Spleen (tissue), 11 donors: Measurements from ENCODE around the gene NPNT. TPM values are rescaled to one million over a fixed set of nuclear protein-coding genes. Genes with fewer than 3 reads are reported as not detected.

Experiments
- DNase-seq: peaks from one replicate; pipeline ENCODE4 v3.0.0-alpha.2; 2020
- H3K27ac ChIP-seq, 8 donors: fragments of 200-600 bp; sonication (generic) in 7 of 8; 1 replicate in 4 of 8; 2 replicates in 4 of 8; pipeline versions ENCODE4 v1.5.0 to v1.8.0; 2016 to 2021; ENCODE audit warnings: inconsistent platforms in 4 of 8, mild to moderate bottlenecking in 4 of 8, moderate library complexity in 1 of 8
- H3K27me3 ChIP-seq, 7 donors: fragments of 200-600 bp; sonication (generic) in 6 of 7; replicated peaks in 1 of 7; 1 replicate in 4 of 7; 2 replicates in 3 of 7; pipeline versions ENCODE4 v1.5.0 to v1.8.0; 2016 to 2021; ENCODE audit warnings: inconsistent platforms in 3 of 7, mild to moderate bottlenecking in 1 of 7
- H3K36me3 ChIP-seq, 6 donors: fragments of 200-600 bp; sonication (generic) in 5 of 6; 1 replicate in 4 of 6; 2 replicates in 2 of 6; pipeline versions ENCODE4 v1.5.0 to v1.8.0; 2016 to 2021; ENCODE audit warnings: inconsistent platforms in 2 of 6
- H3K4me1 ChIP-seq, 6 donors: fragments of 200-600 bp; sonication (generic) in 5 of 6; 1 replicate in 3 of 6; 2 replicates in 3 of 6; pipeline versions ENCODE4 v1.5.0 to v1.8.0; 2016 to 2021; ENCODE audit warnings: inconsistent platforms in 3 of 6
- H3K4me3 ChIP-seq, 8 donors: fragments of 200-600 bp; sonication (generic) in 7 of 8; 1 replicate in 4 of 8; 2 replicates in 4 of 8; pipeline versions ENCODE4 v1.5.0 to v1.8.0; 2016 to 2021; ENCODE audit warnings: inconsistent platforms in 4 of 8, mild to moderate bottlenecking in 4 of 8, moderate library complexity in 2 of 8
- H3K9me3 ChIP-seq, 8 donors: fragments of 200-600 bp; sonication (generic) in 7 of 8; 1 replicate in 4 of 8; 2 replicates in 4 of 8; pipeline versions ENCODE4 v1.5.0 to v1.8.0; 2016 to 2021; ENCODE audit warnings: inconsistent platforms in 4 of 8
- POLR2A ChIP-seq, 3 donors: fragments of 450-650 bp; IDR thresholded peaks; one replicate each; pipeline ENCODE4 v1.5.1; 2017; ENCODE audit warnings: antibody characterized with exemption in 3 of 3, mild to moderate bottlenecking in 1 of 3
- POLR2AphosphoS5 ChIP-seq, 3 donors: sonication (generic); formaldehyde crosslinking; IDR thresholded peaks; one replicate each; pipeline ENCODE4 v1.5.1; 2017; ENCODE audit warnings: antibody characterized with exemption in 3 of 3
- WGBS, 5 donors: extraction: QIAGEN DNeasy Blood & Tissue Kit in 3 of 5; methylation state at CpG; one replicate each; pipeline versions ENCODE4 v1.1.5 to v1.1.7; 2013 to 2018; 5-methylcytosine and 5-hydroxymethylcytosine counted together
- intact Hi-C: fragments of 100-400 bp; cut with DNase I; formaldehyde crosslinking; loops from one replicate; pipeline ENCODE4 v1.15.0; 2023; ENCODE audit warnings: low total_unique reads
- polyA plus RNA-seq, 3 donors: library from polyadenylated mRNA; stranded (reverse); fragments of 200-250 nt; gene quantifications; one replicate each; pipeline ENCODE4 v1.2.1, GENCODE V29; 2013
- total RNA-seq, 7 donors: library from RNA; depleted of rRNA in 3 of 7; stranded (reverse); fragments of >200 nt in 3 of 7; fragmentation: NEBNext Ultra II Directional in 4 of 7; extraction: Animal tissue kit (Norgen Biotek cat#: 25700) in 4 of 7; gene quantifications; one replicate each; pipeline versions ENCODE4 v1.1.0 to v1.2.1, GENCODE V29; 2016 to 2021
- TF ChIP-seq, protein P1 (sequence below), 11 experiments: fragments of 200-600 bp in 7 of 11; fragments of 450-650 bp in 4 of 11; sonication (generic) in 4 of 11; IDR thresholded peaks in 8 of 11; conservative IDR thresholded peaks in 3 of 11; 1 replicate in 7 of 11; 2 replicates in 4 of 11; pipeline versions ENCODE4 v1.4.0 to v1.8.0; 2016 to 2021; ENCODE audit warnings: antibody characterized with exemption in 11 of 11, inconsistent platforms in 4 of 11, mild to moderate bottlenecking in 1 of 11
- donor health status: healthy with polysubstance abuse.
- donor health status: DM: no; HTN: no; CAD: no; lungs with moderate emphysema.
- donor health status: DM: no; HTN: no; CAD: no.
- donor health status: Bipolar disorder and iron deficiency.
- donor health status: healthy.
- donor health status: DM: no; HTN: no; CAD: no.
- donor health status: DM: yes; HTN: yes; CAD: no.

NPNT gene
- total and polyA plus RNA-seq, 10 donors, result 3.6 to 40.1 (median 14.0) TPM

DNA sequence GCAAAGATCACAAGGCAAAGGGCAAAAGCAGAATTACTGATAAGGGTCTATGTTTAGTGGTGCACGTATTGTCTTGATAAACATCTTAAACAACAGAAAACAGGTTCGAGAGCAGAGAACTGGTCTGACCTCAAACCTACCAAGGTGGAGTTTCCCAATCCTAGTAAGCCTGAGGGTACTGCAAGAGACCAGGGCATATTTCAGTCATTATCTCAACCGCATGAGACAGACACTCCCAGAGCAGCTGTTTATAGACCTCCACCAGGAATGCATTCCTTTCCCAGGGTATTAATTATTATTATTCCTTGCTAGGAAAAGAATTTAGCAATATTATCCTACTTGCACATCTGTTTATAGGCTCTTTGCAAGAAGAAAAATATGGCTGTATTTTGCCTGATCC is 51.5 kb downstream of the NPNT start:
- 82 to 92% (median 85%) methylated on average over 3 of the region's 3 CpGs for WGBS, 5 donors
- Histone ChIP-seq H3K4me1 (no peaks in the 10 kb centered on the region), H3K36me3 (no peaks in the 10 kb centered on the region), H3K9me3 (peaks cover 0 to 21% (median 7%) of the 10 kb centered on the region in 8 donors), H3K4me3 (no peak overlapping the region), H3K27ac (no peak overlapping the region), H3K27me3 (no peaks in the 10 kb centered on the region)
- intact Hi-C loops, result no loop called here
- no peak for TF ChIP-seq POLR2A (IDR thresholded peaks at IDR 0.05)
- TF ChIP-seq, protein P1, sequence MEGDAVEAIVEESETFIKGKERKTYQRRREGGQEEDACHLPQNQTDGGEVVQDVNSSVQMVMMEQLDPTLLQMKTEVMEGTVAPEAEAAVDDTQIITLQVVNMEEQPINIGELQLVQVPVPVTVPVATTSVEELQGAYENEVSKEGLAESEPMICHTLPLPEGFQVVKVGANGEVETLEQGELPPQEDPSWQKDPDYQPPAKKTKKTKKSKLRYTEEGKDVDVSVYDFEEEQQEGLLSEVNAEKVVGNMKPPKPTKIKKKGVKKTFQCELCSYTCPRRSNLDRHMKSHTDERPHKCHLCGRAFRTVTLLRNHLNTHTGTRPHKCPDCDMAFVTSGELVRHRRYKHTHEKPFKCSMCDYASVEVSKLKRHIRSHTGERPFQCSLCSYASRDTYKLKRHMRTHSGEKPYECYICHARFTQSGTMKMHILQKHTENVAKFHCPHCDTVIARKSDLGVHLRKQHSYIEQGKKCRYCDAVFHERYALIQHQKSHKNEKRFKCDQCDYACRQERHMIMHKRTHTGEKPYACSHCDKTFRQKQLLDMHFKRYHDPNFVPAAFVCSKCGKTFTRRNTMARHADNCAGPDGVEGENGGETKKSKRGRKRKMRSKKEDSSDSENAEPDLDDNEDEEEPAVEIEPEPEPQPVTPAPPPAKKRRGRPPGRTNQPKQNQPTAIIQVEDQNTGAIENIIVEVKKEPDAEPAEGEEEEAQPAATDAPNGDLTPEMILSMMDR (IDR thresholded peaks at IDR 0.05 in 8 of 11, conservative IDR thresholded peaks at IDR 0.05 in 3 of 11), result no peak
- TF ChIP-seq POLR2AphosphoS5 (IDR thresholded peaks at IDR 0.05), result no peak
- no peak for DNase-seq

DNA sequence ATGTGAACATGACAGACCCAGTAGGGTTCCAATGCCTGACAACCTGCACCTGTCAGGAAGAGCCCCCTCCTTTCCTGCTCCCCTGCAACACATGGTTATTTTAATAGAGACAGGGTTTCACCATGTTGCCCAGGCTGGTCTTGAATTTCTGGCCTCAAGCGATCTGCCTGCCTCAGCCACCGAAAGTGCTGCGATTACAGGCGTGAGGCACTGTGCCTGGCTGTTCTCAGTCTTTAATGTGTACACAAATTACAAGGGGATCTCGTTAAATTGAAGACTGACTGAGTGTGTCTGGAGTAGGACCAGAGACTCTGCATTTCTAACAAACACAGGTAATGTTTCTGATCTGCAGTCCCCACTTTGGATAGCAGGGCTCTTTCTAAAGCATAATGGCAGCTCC is 55.4 kb downstream of the NPNT start:
- no peaks in the 10 kb centered on the region for H3K4me1 ChIP-seq
- WGBS, 5 donors, result 90 to 97% (median 91%) methylated on average over 5 of the region's 5 CpGs
- DNase-seq, result no peak
- no peaks in the 10 kb centered on the region for H3K36me3 ChIP-seq
- H3K9me3 ChIP-seq, result peaks cover 0 to 17% (median 7%) of the 10 kb centered on the region in 8 donors
- no peak overlapping the region for H3K4me3 ChIP-seq
- intact Hi-C loops, result no loop called here
- no peak overlapping the region for H3K27ac ChIP-seq
- H3K27me3 ChIP-seq, result no peaks in the 10 kb centered on the region
- no peak for TF ChIP-seq POLR2A (IDR thresholded peaks at IDR 0.05)
- TF ChIP-seq POLR2AphosphoS5 (IDR thresholded peaks at IDR 0.05), result no peak
- TF ChIP-seq, protein P1 (IDR thresholded peaks at IDR 0.05 in 8 of 11, conservative IDR thresholded peaks at IDR 0.05 in 3 of 11), result no peak

DNA sequence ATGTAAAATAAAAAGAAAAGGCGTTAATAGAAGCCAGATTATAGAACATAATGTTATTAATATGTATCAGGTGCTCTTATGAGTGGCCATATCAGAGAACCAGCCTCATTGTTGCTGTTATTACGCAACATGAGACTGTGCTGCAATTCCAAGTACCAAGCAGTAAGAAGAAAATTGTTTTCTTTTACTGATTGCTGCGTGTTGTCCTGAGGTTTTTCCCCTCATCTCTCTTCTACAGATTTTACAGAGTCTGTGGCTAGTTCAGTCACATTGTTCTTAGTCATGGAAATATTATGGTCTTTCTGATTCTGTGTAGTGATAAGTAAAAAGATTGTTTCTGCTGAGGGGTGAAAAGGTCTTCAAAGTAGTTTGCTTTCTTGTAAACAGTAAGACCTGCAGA is 55.9 kb downstream of the NPNT start:
- TF ChIP-seq POLR2AphosphoS5 (IDR thresholded peaks at IDR 0.05) (no peak), POLR2A (IDR thresholded peaks at IDR 0.05) (no peak)
- TF ChIP-seq, protein P1 (IDR thresholded peaks at IDR 0.05 in 8 of 11, conservative IDR thresholded peaks at IDR 0.05 in 3 of 11), result no peak
- intact Hi-C loops, result no loop called here
- no peak for DNase-seq
- peaks cover 0 to 12% (median 7%) of the 10 kb centered on the region in 8 donors for H3K9me3 ChIP-seq
- no peak overlapping the region for H3K27ac ChIP-seq
- H3K4me1 ChIP-seq, result no peaks in the 10 kb centered on the region
- H3K36me3 ChIP-seq, result no peaks in the 10 kb centered on the region
- no peaks in the 10 kb centered on the region for H3K27me3 ChIP-seq
- no peak overlapping the region for H3K4me3 ChIP-seq
- 53 to 64% (median 56%) methylated on average over 3 of the region's 3 CpGs for WGBS, 5 donors

DNA sequence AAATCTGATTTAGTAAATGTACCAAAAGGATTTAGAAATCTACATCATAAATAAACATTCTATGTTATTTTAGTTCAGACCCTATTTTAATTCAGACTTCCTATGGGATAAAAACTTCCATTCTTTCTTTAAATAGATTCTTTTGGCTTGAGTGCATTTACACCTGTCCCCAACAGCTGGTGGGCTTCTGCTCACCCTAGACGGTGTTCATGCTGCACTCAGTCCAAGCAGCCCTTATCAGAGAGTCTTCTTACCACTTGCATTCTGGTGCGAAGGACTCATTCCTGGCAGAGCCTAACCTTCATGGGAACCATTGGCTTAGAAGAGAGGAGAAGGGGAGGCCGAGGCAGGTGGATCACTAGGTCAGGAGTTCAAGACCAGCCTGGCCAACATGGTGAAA is 57.3 kb downstream of the NPNT start:
- Histone ChIP-seq H3K4me3 (no peak overlapping the region), H3K27ac (no peak overlapping the region), H3K36me3 (no peaks in the 10 kb centered on the region), H3K27me3 (no peaks in the 10 kb centered on the region), H3K4me1 (no peaks in the 10 kb centered on the region), H3K9me3 (no peaks in the 10 kb centered on the region)
- WGBS, 5 donors, result 79 to 96% (median 81%) methylated on average over 3 of the region's 3 CpGs
- TF ChIP-seq POLR2A (IDR thresholded peaks at IDR 0.05), result no peak
- no peak for TF ChIP-seq POLR2AphosphoS5 (IDR thresholded peaks at IDR 0.05)
- TF ChIP-seq, protein P1 (IDR thresholded peaks at IDR 0.05 in 8 of 11, conservative IDR thresholded peaks at IDR 0.05 in 3 of 11), result no peak
- no peak for DNase-seq
- intact Hi-C loops, result no loop called here
